Smooth muscle cell (in vitro differentiated cells): Measurements from ENCODE around the gene EPHB2. TPM values are rescaled to one million over a fixed set of nuclear protein-coding genes. Genes with fewer than 3 reads are reported as not detected.

Experiments
- DNase-seq: peaks from one replicate; lab custom pipeline; 2025; ENCODE audit not compliant: unreplicated experiment; lab: John Stamatoyannopoulos, UW
- H2AFZ ChIP-seq: fragments of 200-600 bp; sonication (generic); 2 replicates; pipeline ENCODE4 v1.6.0; 2016; ENCODE audit warnings: antibody characterized with exemption, low read depth, mild to moderate bottlenecking
- H3F3A ChIP-seq: fragments of 200-600 bp; sonication (generic); 2 replicates; pipeline ENCODE4 v1.6.0; 2017; ENCODE audit warnings: antibody characterized with exemption, low read depth
- H3K27ac ChIP-seq: fragments of 200-600 bp; sonication (generic); 2 replicates; pipeline ENCODE4 v1.5.1; 2016; ENCODE audit warnings: low read depth, mild to moderate bottlenecking
- H3K27me3 ChIP-seq: fragments of 200-600 bp; sonication (generic); 2 replicates; pipeline ENCODE4 v1.6.1; 2016; ENCODE audit warnings: low read depth, mild to moderate bottlenecking
- H3K36me3 ChIP-seq: fragments of 200-600 bp; sonication (generic); 2 replicates; pipeline ENCODE4 v1.5.1; 2016; ENCODE audit warnings: low read depth
- H3K4me1 ChIP-seq: fragments of 200-600 bp; sonication (generic); 2 replicates; pipeline ENCODE4 v1.5.1; 2016; ENCODE audit warnings: low read depth
- H3K4me2 ChIP-seq: fragments of 200-600 bp; sonication (generic); 2 replicates; pipeline ENCODE4 v1.6.0; 2016; ENCODE audit warnings: mild to moderate bottlenecking
- H3K4me3 ChIP-seq: fragments of 200-600 bp; sonication (generic); 2 replicates; pipeline ENCODE4 v1.5.1; 2016; ENCODE audit warnings: mild to moderate bottlenecking
- H3K79me2 ChIP-seq: fragments of 200-600 bp; sonication (generic); 2 replicates; pipeline ENCODE4 v1.6.0; 2016; ENCODE audit warnings: low read depth, mild to moderate bottlenecking
- H3K9ac ChIP-seq: fragments of 200-600 bp; sonication (generic); 2 replicates; pipeline ENCODE4 v1.6.0; 2016; ENCODE audit warnings: low read depth
- H3K9me3 ChIP-seq: fragments of 200-600 bp; sonication (generic); replicated peaks from 2 replicates; pipeline ENCODE4 v1.5.1; 2016; ENCODE audit warnings: low read depth
- H4K20me1 ChIP-seq: fragments of 200-600 bp; sonication (generic); 2 replicates; pipeline ENCODE4 v1.6.0; 2016; ENCODE audit warnings: low read depth
- CTCF ChIP-seq: fragments of 200-600 bp; sonication (generic); IDR thresholded peaks from 2 replicates; pipeline ENCODE4 v1.5.1; 2017; ENCODE audit warnings: borderline replicate concordance, mild to moderate bottlenecking, antibody characterized with exemption; ENCODE audit not compliant: insufficient read depth, poor library complexity, severe bottlenecking
- WGBS: methylation state at CpG from one replicate; pipeline ENCODE4 v1.1.7; 2016; ENCODE audit warnings: low lambda C conversion rate; 5-methylcytosine and 5-hydroxymethylcytosine counted together
- polyA plus RNA-seq: library from polyadenylated mRNA; unstranded; fragments of >200 nt; fragmentation: Nextera tagmentation; extraction: Ambion mirVana; gene quantifications from 2 replicates; pipeline ENCODE4 v1.2.1, GENCODE V29; 2016
- total RNA-seq: library from RNA; depleted of rRNA; stranded (reverse); fragments of >200 nt; gene quantifications from 2 replicates; pipeline ENCODE4 v1.2.3, GENCODE V29; 2014

The EPHB2 gene
- total and polyA plus RNA-seq, 2 experiments from 2014 or later, result 1.1 to 6.7 TPM

DNA sequence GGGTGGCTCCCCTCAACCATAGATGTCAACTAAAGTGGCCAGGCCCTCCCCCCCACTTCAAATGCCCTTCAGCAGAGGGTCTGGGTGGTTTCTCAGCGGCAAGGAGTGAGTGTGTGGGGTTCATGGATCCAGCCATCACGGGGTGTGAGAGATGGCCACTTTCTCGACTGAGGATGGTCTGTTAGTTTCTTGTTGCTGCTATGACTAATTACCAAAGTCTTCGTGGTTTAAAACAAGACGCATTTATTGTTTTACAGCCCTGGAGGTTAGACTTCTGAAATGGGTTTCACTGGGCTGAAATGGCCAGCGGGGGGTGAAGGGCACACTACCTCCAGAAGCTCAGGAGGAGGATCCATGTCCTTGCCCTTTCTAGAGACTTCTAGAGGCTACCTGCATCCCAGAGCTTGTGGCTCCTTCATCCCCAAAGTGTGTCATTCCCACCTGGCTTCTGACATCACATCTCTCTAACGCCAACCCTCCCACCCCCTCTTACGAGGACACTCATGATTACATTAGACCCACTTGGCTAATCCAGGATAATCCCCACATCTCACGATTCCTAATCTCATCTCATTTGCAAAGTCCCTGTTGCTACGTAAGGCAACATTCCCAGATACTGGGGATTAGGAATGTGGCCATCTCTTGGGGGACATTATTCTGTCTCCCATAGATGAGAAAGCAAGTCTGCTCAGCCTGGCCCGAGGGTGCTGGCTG, 53.0 kb downstream of the EPHB2 start:
- no peak overlapping the region for H2AFZ ChIP-seq

DNA sequence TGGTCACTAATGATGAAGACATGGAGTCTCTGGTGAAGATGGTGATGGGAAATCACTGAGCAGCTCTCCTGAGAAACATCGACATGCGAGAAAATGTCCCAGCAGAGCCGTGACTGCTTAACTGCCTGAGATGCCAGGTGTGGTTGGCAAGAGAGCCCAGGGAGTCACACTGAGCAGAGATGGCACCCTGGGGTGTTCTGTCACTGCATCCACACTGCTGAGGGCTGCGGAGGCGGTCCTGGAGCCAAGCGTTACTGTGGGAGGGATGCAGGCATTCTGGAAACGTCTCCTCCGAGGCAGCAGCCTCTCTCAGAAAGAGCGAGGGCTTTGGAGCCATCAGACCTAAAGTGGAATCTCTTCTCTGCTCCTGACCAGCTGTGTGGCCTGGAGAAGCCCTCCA, 57.2 kb downstream of the EPHB2 start:
- TF ChIP-seq CTCF, result no peak
- H3K9me3 ChIP-seq, result no peaks in the 10 kb centered on the region
- no peaks in the 10 kb centered on the region for H3K79me2 ChIP-seq
- H3F3A ChIP-seq, result no peaks in the 10 kb centered on the region
- no peaks in the 10 kb centered on the region for H3K4me1 ChIP-seq
- peaks cover 63% of the 10 kb centered on the region for H3K27me3 ChIP-seq
- no peak overlapping the region for H3K4me2 ChIP-seq
- DNase-seq, result no peak
- no peak overlapping the region for H3K9ac ChIP-seq
- no peaks in the 10 kb centered on the region for H3K36me3 ChIP-seq
- no peak overlapping the region for H3K4me3 ChIP-seq
- H3K27ac ChIP-seq, result no peak overlapping the region
- H4K20me1 ChIP-seq, result no peaks in the 10 kb centered on the region
- WGBS, result 97% methylated on average over 9 of the region's 9 CpGs
- no peak overlapping the region for H2AFZ ChIP-seq

More for the DNA sequence above, 53.0 kb downstream of the EPHB2 start:
- Histone ChIP-seq H3F3A (no peaks in the 10 kb centered on the region), H4K20me1 (no peaks in the 10 kb centered on the region), H3K27ac (no peak overlapping the region), H3K4me1 (no peaks in the 10 kb centered on the region), H3K79me2 (no peaks in the 10 kb centered on the region), H3K4me3 (no peak overlapping the region), H3K27me3 (peaks cover 63% of the 10 kb centered on the region), H3K9me3 (no peaks in the 10 kb centered on the region), H3K9ac (no peak overlapping the region), H3K4me2 (no peak overlapping the region), H3K36me3 (no peaks in the 10 kb centered on the region)
- no peak for DNase-seq
- TF ChIP-seq CTCF, result no peak
- WGBS, result 43% methylated on average over 11 of the region's 11 CpGs

DNA sequence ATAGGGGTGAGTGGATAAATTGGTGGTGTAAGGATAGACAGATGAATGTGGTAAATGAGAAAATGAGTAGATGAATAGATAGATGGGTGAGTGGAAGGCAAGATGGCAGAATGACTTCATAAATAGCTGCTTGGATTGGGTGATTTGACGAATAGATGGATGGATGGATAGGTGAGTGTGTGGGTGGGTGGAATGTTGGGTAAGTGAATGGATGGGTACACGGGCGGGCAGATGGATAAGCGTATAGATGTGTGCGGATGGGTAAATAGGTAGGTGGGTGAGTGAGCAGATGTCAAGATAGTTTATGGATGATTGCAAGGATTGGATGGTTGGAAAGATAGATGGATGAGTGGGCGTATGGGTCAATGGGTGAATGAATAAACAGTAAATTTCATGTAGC, 59.3 kb downstream of the EPHB2 start:
- Histone ChIP-seq H3K4me1 (no peaks in the 10 kb centered on the region), H2AFZ (no peak overlapping the region), H3F3A (no peaks in the 10 kb centered on the region), H3K9ac (no peak overlapping the region), H3K79me2 (no peaks in the 10 kb centered on the region), H3K36me3 (no peaks in the 10 kb centered on the region), H3K4me2 (no peak overlapping the region), H4K20me1 (no peaks in the 10 kb centered on the region), H3K27me3 (peaks cover 80% of the 10 kb centered on the region), H3K4me3 (no peak overlapping the region), H3K9me3 (no peaks in the 10 kb centered on the region), H3K27ac (no peak overlapping the region)
- TF ChIP-seq CTCF, result no peak
- no peak for DNase-seq
- WGBS, result 100% methylated on average over 6 of the region's 6 CpGs

DNA sequence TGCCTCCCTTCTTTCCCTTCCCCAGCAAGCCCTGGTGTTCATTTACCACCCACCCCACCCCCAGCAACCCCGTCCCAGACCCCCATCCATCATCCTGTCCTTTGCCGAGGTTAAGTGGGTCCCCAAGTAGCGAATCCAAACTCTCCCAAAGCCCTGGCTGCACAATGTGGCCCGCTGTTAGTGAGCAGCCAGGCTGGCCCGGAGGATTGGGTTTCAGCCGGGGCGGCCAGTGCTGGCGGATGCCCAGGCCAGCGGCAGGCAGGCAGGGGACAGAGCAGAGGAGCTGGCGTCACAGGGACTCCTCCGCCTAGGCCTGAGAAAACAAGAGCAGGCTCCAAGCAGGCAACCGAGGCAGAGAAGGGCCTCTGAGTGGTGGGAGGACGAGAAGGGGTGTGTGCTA, 61.4 kb downstream of the EPHB2 start:
- no peaks in the 10 kb centered on the region for H3F3A ChIP-seq
- H3K36me3 ChIP-seq, result no peaks in the 10 kb centered on the region
- 94% methylated on average over 13 of the region's 13 CpGs for WGBS
- no peak overlapping the region for H3K4me2 ChIP-seq
- H2AFZ ChIP-seq, result no peak overlapping the region
- no peak for TF ChIP-seq CTCF
- no peaks in the 10 kb centered on the region for H3K9me3 ChIP-seq
- H3K27ac ChIP-seq, result no peak overlapping the region
- H3K27me3 ChIP-seq, result peaks cover 92% of the 10 kb centered on the region
- no peaks in the 10 kb centered on the region for H4K20me1 ChIP-seq
- DNase-seq, result no peak
- H3K79me2 ChIP-seq, result no peaks in the 10 kb centered on the region
- no peak overlapping the region for H3K9ac ChIP-seq
- peaks cover 6% of the 10 kb centered on the region for H3K4me1 ChIP-seq
- no peak overlapping the region for H3K4me3 ChIP-seq
